ENCODE data around the gene ABAT. TPM values are rescaled to one million over a fixed set of nuclear protein-coding genes. Genes with fewer than 3 reads are reported as not detected.

Gene ABAT
- total and polyA plus RNA-seq, 2 of the 8 experiments (the other 6 are each of a cell fraction or from before 2014, with no cell fraction given) = 6.4 to 8.4 TPM

DNA sequence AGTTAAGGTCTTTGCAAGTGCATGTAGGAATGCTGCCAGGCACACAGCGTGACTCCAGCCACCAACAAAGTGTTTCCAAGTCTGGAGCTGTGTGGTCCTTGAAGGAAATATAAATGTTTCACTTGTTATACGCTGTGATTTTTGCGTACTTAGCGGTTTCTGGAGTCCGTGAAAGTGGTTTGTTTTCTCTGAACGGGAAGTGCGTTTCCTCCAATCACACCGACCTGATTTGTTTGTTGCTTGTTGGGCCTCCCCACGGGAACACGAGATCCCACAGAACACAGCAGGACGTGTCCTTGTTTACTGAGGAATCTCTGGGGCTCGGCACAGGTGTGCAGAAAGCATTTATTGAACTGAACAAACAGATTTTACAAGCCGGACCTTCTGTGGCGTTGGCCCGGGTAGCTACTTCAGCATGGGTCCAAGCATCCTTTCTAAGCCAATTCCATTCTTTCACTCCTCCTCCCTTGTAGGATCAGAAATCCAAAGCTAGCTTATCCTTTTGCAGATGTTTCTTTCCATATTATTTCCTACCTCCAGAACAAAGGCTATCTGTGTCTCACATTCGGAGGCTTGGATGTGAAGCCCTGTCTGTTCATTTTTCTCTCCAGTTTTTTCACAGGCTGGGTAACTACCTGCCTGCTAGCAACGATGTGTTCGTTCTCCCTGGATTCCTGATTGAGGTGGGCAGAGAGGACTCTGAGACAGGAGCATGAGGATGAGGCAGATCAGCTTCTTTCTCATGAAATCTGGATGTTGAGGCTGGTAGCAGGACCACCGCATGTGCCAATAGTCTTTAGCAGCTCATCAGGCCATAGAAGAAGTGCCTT, 44.6 kb downstream of the ABAT start:
- no peak overlapping the region for H3K27ac ChIP-seq (ENCODE audit: low read depth, low read length)
- H3K18ac ChIP-seq (ENCODE audit: extremely low read depth, low read length) = no peak overlapping the region
- no peaks in the 10 kb centered on the region for H3K36me3 ChIP-seq (ENCODE audit: control insufficient read depth in 2 of 4, insufficient read depth in 4 of 4, low read length in 3 of 4)
- no peak overlapping the region for H4K91ac ChIP-seq (replicated peaks; ENCODE audit: insufficient read length, low read length)
- no peak overlapping the region for H2BK15ac ChIP-seq (ENCODE audit: low read length)
- H2AK5ac ChIP-seq (ENCODE audit: low read depth, low read length) = no peak overlapping the region
- no peak overlapping the region for H2BK5ac ChIP-seq (ENCODE audit: low read depth, low read length)
- peaks cover 0 to 16% (median 7%) of the 10 kb centered on the region in 4 experiments; a peak in 6 of 7 replicates for H3K4me1 ChIP-seq (replicated peaks in 1 of 4; ENCODE audit: control insufficient read depth in 3 of 4, insufficient read depth in 4 of 4, low read length in 3 of 4)
- WGBS, 2 experiments (ENCODE audit: extremely low coverage in 1 of 2, insufficient coverage in 1 of 2, insufficient read length in 1 of 2, insufficient replicate concordance in 2 of 2, low coverage in 1 of 2, low lambda C conversion rate in 2 of 2, missing lambda C conversion rate in 1 of 2) = 87% methylated on average over 19 of the region's 19 CpGs; no CpG with 5 or more reads in 1 of the 2 experiments
- no peak overlapping the region for H3K9ac ChIP-seq (replicated peaks in 1 of 4; ENCODE audit: extremely low read depth in 1 of 4, low read depth in 3 of 4, low read length in 3 of 4)
- H3K14ac ChIP-seq (ENCODE audit: insufficient read length) = no peak overlapping the region
- H2BK120ac ChIP-seq (replicated peaks; ENCODE audit: low read depth, low read length) = no peak overlapping the region
- no peaks in the 10 kb centered on the region for H3K27me3 ChIP-seq (replicated peaks in 1 of 4; ENCODE audit: control insufficient read depth in 3 of 4, extremely low read depth in 1 of 4, insufficient read depth in 3 of 4, low read length in 3 of 4)
- no peak overlapping the region for H3K23ac ChIP-seq (ENCODE audit: insufficient read length)
- no peak overlapping the region for H3K4me3 ChIP-seq (ENCODE audit: extremely low read depth in 1 of 4, insufficient read depth in 2 of 4, low read depth in 3 of 4, low read length in 4 of 4)
- no peak overlapping the region for H4K8ac ChIP-seq (ENCODE audit: extremely low read depth, insufficient read depth, low read length)
- FAIRE-seq (no peak), DNase-seq (ENCODE audit: low read depth in 1 of 2, low spot score in 2 of 2) (no peak)
- H3K56ac ChIP-seq (replicated peaks; ENCODE audit: insufficient read length, low read depth, low read length) = no peak overlapping the region
- H4K5ac ChIP-seq (ENCODE audit: insufficient read length, low read depth, low read length) = no peak overlapping the region
- ChIA-PET POLR2A (ENCODE audit: partially characterized antibody) (interaction anchor here (1.1 to 1.5 kb wide), 4 partner anchors 31 to 67 kb away, joined by 3 to 4 read pairs (median 4); no protein-coding TSS in a partner anchor), CTCF (ENCODE audit: partially characterized antibody) (interaction anchor here (1.0 to 1.4 kb wide), 3 partner anchors 57 to 185 kb away, joined by 3 to 4 read pairs (median 3); no protein-coding TSS in a partner anchor)
- no peak overlapping the region for H3K4ac ChIP-seq (replicated peaks; ENCODE audit: insufficient read length, low read depth, low read length)
- H3K4me2 ChIP-seq (ENCODE audit: insufficient read depth in 1 of 2, low read depth in 2 of 2, low read length in 2 of 2) = no peak overlapping the region
- no peaks in the 10 kb centered on the region for H3K79me1 ChIP-seq (ENCODE audit: low read depth, low read length)
- H3K23me2 ChIP-seq (ENCODE audit: low read depth, low read length) = no peaks in the 10 kb centered on the region
- no peaks in the 10 kb centered on the region for H4K20me1 ChIP-seq (replicated peaks in 1 of 2; ENCODE audit: control insufficient read depth in 1 of 2, insufficient read depth in 2 of 2, low read length in 2 of 2)
- 0 out of 2 replicates have a peak overlapping the region, but pooled peaks have one; percentile 23 for H2BK20ac ChIP-seq (ENCODE audit: low read length)
- H2BK12ac ChIP-seq (ENCODE audit: low read depth, low read length) = no peak overlapping the region
- H3K79me2 ChIP-seq (ENCODE audit: control insufficient read depth in 1 of 2, insufficient read depth in 2 of 2, low read length in 2 of 2) = no peaks in the 10 kb centered on the region
- no peaks in the 10 kb centered on the region for H3K9me3 ChIP-seq (ENCODE audit: insufficient read depth in 2 of 2, low read depth in 1 of 2, low read length in 1 of 2)
- no peak overlapping the region for H2AFZ ChIP-seq (ENCODE audit: low read length)
- TF ChIP-seq, protein P1, sequence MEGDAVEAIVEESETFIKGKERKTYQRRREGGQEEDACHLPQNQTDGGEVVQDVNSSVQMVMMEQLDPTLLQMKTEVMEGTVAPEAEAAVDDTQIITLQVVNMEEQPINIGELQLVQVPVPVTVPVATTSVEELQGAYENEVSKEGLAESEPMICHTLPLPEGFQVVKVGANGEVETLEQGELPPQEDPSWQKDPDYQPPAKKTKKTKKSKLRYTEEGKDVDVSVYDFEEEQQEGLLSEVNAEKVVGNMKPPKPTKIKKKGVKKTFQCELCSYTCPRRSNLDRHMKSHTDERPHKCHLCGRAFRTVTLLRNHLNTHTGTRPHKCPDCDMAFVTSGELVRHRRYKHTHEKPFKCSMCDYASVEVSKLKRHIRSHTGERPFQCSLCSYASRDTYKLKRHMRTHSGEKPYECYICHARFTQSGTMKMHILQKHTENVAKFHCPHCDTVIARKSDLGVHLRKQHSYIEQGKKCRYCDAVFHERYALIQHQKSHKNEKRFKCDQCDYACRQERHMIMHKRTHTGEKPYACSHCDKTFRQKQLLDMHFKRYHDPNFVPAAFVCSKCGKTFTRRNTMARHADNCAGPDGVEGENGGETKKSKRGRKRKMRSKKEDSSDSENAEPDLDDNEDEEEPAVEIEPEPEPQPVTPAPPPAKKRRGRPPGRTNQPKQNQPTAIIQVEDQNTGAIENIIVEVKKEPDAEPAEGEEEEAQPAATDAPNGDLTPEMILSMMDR (IDR thresholded peaks at IDR 0.05; ENCODE audit: control extremely low read depth in 1 of 3, insufficient read depth in 1 of 3, low read depth in 1 of 3, low read length in 3 of 3) = no peak
- no peak for TF ChIP-seq CHD1 (IDR thresholded peaks at IDR 0.05; ENCODE audit: low read depth, low read length)
- no peak for TF ChIP-seq CHD2 (IDR thresholded peaks at IDR 0.05; ENCODE audit: low read length)
- TF ChIP-seq YY1 (IDR thresholded peaks at IDR 0.05; ENCODE audit: low read depth, low read length) = no peak
- no peak for TF ChIP-seq ASH2L (IDR thresholded peaks at IDR 0.05; ENCODE audit: low read length)
- TF ChIP-seq KDM1A (IDR thresholded peaks at IDR 0.05; ENCODE audit: borderline replicate concordance, low read length) = no peak
- TF ChIP-seq SAP30 (IDR thresholded peaks at IDR 0.05; ENCODE audit: insufficient read depth, insufficient replicate concordance, low read length) = no peak
- no peak for TF ChIP-seq JUND (IDR thresholded peaks at IDR 0.05; ENCODE audit: low read length)
- TF ChIP-seq HDAC2 (IDR thresholded peaks at IDR 0.05; ENCODE audit: borderline replicate concordance in 1 of 2, low read depth in 2 of 2, low read length in 2 of 2) = no peak
